ENCODE measurements around the gene MAP1LC3B. TPM values are rescaled to one million over a fixed set of nuclear protein-coding genes. Genes with fewer than 3 reads are reported as not detected.

The MAP1LC3B gene
- total RNA-seq, 1 donor from 2014 or later, result 45.1 TPM

DNA sequence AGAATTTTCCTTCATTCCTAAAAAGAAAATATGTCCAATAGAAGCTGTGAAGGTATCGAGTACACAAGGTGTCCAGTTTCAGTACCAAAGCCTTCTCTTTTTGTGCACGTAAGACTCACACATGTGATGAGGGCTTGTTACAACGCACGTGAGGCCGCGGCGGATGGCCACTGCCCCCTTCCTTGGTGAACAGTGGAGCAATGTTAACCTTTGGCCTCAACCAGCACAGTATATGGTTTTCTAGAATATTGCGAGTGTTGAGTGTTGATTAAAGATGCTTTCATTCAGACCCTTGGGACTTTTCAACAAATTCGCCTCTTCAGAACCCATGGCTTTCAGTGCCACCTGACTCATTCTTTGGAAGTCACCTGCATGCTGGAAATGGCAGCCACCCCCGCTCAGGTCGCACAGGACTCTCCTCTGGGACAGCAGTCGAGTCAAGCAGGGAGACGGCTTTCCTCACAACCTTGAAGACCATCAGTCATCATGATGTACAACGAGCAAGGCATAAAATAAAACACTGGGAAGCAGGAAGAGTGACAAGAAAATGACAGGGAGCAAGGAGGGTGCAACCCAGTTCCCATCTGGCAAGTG is 14.5 kb downstream of the MAP1LC3B start:
- intact Hi-C loops (cut with micrococcal nuclease), result no loop called here

DNA sequence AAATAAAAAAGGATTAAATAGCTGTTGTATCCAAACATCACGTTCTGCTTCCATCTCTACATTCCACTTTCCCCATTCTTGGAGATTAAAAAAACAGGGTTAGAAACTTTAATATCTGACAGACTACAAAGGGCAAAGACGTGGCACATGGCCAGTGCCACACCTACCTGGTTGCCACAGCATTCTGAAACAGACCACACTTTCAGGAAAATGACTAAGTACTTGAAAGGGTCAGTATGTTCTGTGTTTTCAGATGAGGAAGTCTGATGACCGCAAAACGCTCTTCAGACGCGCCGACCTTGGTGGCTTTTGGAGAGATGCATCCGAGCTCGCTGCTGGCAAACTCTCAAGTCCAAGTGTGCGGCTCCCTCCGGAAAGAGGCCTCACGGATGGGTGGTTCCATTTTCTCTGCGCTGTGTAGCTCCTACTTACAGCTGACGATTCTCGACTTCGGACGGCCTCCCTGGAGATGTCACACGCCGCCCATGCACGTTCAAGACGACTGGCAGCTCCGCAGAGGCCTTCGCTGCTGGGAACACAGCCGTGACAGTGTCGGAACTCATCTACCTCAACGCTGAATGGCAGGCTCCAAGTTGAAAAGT is 15.5 kb downstream of the MAP1LC3B start:
- intact Hi-C loops (cut with micrococcal nuclease), result no loop called here

DNA sequence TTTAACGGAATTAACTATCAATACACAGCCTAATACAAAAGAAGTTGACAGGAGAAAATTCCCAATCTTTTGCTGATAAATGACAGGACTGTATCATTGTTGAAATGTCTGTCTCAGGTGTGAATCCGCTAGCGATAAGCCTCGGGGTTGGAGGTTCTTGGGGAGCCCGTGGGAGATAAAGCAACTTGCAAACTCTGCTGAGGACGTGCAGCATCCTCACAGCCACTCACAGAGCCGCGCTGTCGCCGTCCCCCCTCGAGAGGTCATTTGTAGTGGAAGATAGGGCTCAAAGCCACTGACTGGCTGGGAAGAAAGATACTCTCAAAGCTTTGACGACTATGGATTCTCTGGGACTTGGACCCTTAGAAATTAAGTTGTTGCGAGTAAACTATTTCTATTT is 17.0 kb downstream of the MAP1LC3B start:
- intact Hi-C loops (cut with micrococcal nuclease), result no loop called here

DNA sequence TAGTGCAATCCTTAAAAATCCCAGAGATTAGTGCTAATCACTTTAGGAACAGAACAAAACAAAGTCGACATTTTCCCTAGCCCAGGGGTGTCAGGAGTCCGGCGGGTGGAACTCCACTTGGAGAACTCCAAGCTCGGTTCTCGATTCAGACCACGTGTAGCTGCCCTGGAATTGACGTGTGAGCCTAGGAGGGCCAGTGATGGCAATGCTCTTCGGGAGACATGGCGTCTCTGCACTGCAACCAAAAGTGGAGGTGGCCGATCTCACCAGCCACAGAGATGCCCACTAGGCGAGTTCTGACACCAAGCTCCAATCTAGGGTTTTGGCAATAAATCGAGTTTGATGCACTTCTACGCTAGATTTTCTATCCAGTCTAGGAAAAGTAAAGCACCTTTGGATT is 17.6 kb downstream of the MAP1LC3B start:
- intact Hi-C loops (cut with micrococcal nuclease), result no loop called here

DNA sequence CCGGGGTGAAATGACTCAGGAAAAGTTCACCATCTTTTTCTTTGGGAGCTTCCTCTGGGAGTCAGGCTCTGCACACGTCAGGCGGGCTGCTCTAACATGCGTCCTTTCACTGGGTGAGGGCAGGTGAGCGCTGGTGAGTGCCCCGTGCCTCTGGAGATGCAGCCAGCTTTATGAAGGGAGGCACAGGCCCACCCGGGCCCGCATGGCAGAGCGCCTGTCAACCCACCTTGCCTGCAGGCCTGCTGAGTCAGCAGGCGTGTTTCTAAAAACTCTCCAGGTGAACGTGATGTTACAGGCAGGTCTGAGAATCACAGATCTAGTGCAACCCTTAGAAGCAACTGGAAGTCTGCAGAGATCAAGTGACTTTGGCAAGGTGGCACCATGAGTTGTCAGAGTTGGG is 18.4 kb downstream of the MAP1LC3B start:
- intact Hi-C loops (cut with micrococcal nuclease), result no loop called here

DNA sequence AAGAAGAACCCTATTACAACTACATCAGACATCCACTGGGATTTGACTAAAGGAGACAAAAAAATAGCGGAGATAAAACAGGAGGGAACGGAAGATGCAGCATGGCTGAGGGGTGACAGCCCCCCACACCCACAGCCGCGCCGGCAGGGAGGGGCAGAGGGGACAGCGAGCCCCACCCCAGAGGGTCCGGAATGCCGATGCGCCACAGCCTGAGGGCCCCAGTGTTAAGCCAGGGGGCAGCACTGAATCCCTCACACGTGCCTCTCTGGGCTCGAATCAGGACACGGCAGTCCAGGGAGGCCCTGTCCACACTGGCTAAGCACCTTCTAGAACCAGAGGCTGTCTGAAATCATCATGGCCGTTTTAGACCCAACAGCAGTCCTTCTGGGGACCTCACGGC is 18.8 kb downstream of the MAP1LC3B start:
- intact Hi-C loops (cut with micrococcal nuclease), result no loop called here

DNA sequence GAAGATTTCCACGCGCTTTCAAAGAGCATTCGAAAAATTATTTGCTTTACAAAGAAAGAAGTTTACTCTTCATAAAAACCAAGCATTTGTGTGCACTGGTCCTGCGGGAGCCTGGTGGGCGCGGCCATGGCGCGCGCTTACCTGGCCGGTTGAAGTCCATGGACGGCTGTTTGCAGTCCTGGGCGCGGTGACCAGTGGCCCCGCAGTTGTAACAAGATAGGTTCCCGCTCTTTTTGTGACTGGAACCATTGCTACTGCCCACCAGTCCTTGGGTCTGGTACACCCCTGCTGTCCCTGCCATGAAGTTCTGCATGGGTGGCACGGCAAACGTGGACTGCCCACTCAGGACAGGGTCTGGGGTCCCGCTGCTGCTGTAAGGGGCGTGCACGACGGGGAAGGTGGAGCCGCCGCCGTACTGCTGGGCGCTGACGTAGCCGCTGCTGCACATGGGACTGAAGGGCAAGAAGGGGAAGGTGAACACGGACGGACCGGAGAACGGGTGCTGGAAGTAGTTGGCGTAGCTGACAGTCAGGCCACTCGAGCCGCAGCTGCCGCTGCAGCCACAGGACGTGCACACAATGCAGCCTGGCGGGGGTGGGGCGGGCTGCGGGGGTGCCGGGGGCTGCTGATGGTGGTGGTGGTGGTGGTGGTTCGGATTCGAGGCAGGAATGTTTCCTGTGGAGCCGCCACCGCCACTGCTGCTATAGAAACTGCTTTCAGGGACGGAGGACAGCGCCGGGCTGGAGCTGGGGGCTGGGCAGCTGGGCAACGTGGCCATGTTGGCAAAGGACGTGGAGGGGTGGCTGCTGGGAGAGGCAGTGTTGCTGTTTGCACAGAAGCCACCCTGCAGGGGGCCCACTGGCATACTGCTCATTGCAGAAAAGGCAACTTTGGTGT is 19.5 kb downstream of the MAP1LC3B start:
- intact Hi-C loops (cut with micrococcal nuclease), result no loop called here

DNA sequence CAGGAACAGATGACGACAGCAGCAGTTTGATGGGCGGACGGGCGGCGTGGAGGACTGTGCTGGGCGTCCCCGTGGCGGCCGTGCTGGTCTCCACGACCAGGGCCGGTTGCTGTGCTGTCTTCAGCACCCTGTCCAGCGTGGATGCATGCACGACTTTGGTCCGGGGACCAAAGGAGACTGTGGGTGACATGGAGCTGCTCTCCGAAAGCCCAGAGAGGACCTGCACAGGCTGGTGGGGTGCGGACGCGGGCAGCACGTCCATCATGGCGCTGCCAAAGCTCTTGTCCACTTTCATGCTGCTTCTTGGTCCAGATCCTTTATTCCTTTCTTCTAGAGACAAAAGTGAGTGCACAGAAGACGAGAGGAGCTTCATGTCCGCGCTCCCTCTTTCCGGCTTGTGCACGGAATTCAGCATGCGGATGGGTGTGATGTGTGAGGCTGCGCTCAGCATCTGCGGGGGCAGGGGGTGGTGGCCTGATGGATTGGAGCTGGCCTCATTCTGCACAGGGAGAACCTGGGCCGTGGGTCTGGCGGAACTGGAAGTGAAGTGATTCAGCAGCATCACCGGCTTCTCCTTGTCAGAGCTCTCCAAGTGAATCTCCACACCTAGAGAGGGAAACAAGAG is 20.3 kb downstream of the MAP1LC3B start:
- intact Hi-C loops (cut with micrococcal nuclease), result no loop called here

DNA sequence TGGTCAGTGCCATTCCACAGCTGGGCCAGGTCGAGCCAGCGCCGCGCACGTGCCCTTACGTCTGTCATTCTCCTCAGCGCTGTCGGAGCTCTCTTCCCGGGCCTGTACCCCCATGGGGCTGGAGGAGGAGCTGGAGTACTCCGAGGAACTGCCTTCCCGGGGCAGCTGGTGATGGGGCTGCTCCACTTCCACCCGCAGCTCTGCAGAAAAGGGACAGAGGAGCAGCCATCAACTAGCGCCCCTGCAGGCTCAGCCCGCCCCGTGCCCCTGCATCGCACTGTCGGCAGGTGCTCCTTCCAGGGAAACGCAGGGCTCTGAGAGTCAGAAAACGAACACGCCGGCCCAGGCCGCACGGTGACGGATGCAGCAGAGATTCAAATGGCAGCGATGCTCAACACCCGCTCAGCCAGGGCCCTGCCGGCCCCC is 20.9 kb downstream of the MAP1LC3B start:
- intact Hi-C loops (cut with micrococcal nuclease), result no loop called here

DNA sequence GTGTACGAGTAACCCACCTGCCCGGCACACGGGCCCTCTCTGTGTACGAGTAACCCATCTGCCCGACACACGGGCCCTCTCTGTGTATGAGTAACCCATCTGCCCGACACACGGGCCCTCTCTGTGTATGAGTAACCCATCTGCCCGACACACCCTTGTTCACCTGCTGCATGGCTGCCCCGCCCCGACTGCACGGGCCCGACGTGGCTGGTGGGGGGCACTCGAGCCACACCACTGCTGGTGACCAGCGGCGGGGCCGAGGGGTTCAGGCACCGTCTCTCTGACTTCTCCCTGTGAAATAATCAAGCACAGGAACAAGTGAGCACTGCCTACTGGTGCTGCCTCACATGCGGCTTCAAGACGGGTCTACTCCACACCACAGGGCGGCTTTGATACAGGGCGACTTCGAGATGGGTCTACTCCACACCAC is 22.1 kb downstream of the MAP1LC3B start:
- intact Hi-C loops (cut with micrococcal nuclease), result no loop called here

DNA sequence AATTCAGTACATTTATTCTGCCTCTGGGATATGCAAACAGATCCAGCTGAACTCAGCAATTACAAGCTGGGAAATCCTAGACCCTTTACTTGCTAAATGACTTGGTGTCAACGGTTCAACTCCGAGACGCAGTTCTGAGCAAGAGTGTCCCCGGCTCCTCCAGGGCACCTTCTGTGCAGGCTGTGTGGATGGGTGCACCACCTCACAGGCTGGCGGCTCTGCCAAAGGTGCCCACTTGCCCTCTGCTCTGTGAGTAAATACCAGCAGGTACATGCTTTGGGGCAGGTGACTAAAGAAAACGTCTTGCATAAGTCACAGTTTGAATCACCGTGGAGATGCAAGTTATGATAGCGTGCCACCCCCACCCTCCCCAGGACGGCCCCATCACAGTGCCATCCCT is 23.3 kb downstream of the MAP1LC3B start:
- intact Hi-C loops (cut with micrococcal nuclease), result loop anchor here (5.0 kb wide), 1 partner anchor 222 kb away; no protein-coding TSS in a partner anchor

DNA sequence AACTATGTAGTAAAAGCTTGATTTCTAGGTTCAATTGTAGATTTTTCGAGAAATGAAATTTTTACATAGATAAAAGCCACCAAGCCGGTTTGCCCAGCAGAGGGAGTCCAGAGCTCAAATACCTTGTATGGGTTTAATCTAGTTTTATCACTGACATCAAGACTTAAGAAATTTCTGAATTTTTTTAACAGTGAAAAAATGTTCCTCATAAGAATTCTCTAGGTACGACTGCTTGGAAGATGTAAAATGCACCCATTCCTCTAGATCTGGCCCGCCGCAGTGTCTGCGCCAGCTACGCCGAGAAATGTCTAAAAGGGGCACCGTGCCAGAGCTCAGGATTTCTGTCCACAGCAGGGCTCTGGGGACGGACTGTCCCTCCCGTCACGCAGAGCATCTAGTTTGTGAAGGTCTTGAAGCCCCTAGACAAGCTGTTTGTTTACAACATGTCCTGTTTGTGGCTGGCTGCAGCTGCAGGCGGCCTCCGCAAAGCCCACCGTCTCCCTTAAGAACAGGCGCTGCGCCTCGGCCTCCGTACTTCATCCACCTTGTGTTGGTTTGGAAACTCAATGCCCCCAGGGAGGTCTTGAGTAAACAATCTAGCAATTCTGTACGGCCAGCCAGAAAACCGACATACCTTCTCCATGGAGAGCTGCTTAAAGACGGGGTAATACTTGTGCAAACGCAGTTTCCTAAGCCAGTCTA is 24.8 kb downstream of the MAP1LC3B start:
- intact Hi-C loops (cut with micrococcal nuclease), result loop anchor here (5.0 kb wide), 1 partner anchor 220 kb away; no protein-coding TSS in a partner anchor

DNA sequence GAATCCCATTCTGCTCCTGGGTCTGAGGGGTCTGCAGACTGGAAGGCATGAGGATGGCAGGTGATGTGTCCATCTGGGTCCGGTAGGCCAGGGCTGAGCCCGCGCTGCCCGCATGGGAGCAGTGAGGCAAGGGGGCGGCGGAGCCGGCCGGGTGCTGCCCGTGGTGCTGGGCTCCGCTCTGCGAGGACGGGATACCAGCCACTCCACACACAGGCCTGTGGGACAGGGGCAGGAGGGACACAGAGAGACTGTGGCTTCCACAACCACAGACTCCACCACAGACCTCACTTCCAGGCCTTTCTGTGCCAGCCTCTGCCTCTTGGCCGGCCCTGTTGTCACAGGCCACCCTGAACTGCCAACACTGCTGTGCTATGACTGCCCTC is 25.4 kb downstream of the MAP1LC3B start:
- intact Hi-C loops (cut with micrococcal nuclease), result loop anchor here (5.0 kb wide), 1 partner anchor 220 kb away; no protein-coding TSS in a partner anchor

DNA sequence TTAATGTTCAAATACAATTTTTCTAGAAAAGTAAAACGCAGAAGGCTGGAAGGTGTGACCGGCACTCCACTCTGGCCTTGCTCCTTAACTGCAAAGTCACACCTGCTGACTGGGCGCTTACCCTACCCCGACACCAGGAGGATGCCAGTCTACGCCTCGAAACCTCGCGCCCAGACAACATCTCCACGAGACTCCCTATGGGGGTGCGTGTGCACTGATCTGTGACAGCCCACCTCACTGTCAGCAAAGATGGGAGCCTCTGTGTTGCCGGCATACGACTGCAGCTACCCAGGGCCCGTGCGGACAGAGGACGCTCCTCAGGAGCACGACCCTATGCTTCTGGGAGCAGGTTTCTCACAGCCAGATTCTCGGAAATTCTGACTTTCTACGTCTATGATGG is 26.1 kb downstream of the MAP1LC3B start:
- intact Hi-C loops (cut with micrococcal nuclease), result loop anchor here (5.0 kb wide), 1 partner anchor 219 kb away; no protein-coding TSS in a partner anchor

DNA sequence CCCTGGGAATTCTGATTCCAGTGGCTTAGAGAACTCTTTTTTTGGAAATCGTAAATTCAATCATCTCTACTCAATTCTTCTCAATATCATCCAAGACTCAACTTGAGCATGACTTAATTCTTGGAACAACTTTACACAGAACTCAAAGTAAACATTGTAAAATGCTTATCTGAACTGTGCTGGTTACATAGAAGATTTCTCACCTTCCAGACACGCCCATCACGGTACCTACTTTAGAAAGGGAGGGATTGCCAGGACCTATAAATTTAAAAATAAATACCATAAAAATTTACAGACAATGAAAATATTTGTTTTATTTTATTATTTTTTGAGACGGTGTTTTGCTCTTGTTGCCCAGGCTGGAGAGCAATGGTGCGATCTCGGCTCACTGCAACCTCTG is 26.5 kb downstream of the MAP1LC3B start:
- intact Hi-C loops (cut with micrococcal nuclease), result loop anchor here (5.0 kb wide), 1 partner anchor 219 kb away; no protein-coding TSS in a partner anchor

DNA sequence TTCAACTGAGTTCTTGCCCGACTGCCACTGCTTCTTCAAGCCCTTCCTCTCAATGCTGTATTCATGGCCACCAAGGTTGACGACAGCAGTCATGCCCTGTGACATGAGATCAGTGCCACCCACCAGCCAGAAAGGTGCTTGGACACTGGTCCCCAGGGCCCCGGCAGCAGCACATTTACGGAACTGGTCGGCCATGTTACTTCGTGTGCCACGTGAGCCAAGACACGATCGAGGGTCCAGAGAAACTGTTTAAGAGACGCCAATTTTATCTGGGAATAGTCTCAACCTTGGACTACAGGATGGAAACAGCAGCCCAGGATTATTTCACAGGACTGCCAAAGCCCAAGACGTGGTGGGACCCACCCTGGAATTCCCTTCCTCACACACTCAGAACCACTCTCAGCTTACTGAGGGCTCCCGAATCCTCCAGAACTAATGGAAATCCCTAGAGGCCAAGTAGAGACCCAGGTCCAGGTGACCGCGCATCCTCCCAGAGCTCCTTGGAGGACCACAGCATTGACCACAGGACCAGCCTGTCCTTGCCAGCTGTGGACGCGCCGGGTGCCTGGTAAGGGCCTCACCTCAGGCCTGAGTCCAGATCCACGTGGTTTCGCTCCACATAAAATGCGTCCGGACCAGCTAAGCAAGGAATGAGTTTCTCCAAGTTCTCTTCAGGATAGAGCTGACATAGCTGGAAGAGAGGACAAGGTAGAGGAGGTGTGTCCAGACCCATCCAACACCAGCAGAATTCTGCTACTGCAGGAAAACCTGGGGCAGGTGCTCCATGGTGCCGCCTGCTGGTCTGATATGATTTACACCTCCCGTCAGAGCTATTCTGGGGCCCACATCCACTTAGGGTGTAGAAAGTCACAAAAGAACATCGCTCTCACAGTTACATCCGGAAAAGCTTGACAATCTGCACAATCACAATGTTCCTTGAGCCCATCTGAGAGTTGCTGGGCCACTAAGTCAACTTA is 28.2 kb downstream of the MAP1LC3B start:
- intact Hi-C loops (cut with micrococcal nuclease), result no loop called here

DNA sequence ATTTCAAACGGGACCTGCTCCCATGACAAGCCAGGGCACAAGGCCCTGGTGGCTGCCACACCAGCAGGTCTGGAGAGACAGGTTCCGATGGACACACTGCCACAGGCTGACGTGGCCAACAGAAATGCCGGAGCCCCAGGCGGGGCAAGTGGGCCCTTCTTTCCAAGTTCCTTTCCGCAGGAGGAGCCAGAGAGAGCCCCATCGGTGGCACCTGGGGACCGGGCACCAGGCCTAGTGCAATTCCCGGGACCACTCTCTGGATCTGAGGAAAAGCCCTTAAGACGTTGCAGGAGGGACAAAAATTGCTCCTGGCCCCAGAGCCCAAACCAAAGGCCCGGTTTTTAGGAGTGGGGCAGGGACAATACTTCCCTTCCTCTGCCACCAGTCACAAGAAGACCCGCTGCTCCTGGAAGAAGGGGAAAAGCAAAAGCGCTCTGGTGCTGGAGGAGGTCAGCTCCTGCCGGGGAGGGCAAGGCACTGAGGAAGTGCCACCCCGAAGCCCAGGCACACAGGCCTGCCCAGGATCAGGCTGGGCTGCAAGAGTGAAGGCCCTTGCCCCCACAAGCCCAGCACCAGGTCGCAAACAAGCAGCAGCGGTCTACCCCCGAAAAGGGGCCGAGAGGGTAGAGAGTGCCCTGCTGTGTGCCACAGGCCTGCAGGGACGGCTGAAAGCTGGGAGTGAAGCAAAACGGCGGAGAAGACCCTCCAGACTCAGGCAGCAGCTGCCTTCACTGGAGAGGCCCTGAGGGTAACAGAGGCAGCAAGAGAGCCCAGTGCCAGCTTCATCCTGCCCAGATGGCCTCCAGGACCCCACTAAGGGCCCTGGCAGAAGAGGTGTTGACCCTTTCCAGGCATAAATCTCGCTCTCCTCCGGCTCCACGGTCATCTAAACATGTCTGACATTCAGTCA is 29.1 kb downstream of the MAP1LC3B start:
- intact Hi-C loops (cut with micrococcal nuclease), result no loop called here

DNA sequence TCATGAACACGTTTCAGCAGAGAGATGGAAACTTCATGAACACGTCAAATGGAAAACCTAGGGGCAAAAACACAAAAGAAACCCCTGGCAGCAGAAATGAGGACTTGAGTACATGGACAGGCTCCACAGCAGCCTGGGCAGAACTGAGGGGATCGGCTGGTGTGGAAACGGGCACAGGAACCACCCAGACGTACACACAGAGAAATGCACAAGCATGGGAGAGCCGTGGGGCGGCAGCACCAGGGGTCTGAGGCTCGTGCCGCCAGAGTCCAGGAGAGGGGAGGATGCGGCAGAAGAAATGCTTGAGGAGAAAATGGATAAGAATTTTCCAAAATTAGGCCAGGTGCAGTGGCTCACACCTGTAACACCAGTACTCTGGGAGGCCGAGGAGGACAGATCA is 30.0 kb downstream of the MAP1LC3B start:
- intact Hi-C loops (cut with micrococcal nuclease), result no loop called here

DNA sequence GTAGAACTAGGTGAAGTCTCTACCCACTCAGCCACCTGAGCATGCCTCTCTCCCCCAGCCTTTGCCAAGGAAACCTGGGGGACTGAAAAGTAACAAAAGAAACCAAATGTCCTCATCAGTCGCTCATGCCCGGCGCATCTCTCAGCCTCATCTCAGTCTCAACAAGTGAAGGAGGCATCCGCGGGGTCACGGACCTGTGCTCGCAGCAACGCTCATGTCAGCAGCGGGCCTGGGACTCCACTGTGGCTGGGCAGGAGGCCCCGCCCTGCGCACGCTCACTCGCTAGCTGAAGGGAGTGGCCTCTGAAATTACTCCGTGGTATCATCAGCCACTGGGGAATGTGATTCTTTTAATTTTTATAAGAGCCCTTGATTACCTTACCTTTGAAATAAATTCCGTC is 31.3 kb downstream of the MAP1LC3B start:
- intact Hi-C loops (cut with micrococcal nuclease), result no loop called here

Measured in T-helper 2 cell treated with Interferon-gamma antibody and Interleukin-4, amounts not matched to agents 100 ng/mL and 5 ng/mL, for 36 hours (primary cell).